Measurements from ENCODE around the gene TJP1. TPM values are rescaled to one million over a fixed set of nuclear protein-coding genes. Genes with fewer than 3 reads are reported as not detected.
A peak's percentile ranks its signal among the peaks of the same experiment; 100 is the strongest.

The TJP1 gene
- total RNA-seq, 1 experiment from 2014 or later: 140 TPM

GRCh38 chr15:29819979-29820378, 2.3 kb downstream of the TJP1 start:
- no peak overlapping the region for H3K23ac ChIP-seq (ENCODE audit: insufficient read length, low read depth, low read length)
- no peak overlapping the region for H2BK12ac ChIP-seq (ENCODE audit: insufficient read length, low read depth, low read length)
- H3K14ac ChIP-seq (ENCODE audit: insufficient read depth, low read length): no peak overlapping the region
- no peak overlapping the region for H3K56ac ChIP-seq (ENCODE audit: insufficient read length, low read depth, low read length)
- Mint-ChIP-seq H3K9me3 (no peaks in the 10 kb centered on the region), H3K4me3 (peak overlapping the region; percentile 85 to 95), H3K36me3 (ENCODE audit: insufficient read depth in 1 of 3, low read depth in 3 of 3) (peaks cover 5 to 16% (median 6%) of the 10 kb centered on the region in 3 experiments), H3K27ac (no peak overlapping the region), H3K4me1 (peaks cover 42 to 53% of the 10 kb centered on the region in 2 experiments), H3K27me3 (ENCODE audit: low read depth) (peaks cover 6% of the 10 kb centered on the region)
- H3K4ac ChIP-seq (ENCODE audit: low read depth, low read length): no peak overlapping the region
- H2BK15ac ChIP-seq (ENCODE audit: low read depth, low read length): no peak overlapping the region
- H3K27me3 ChIP-seq (ENCODE audit: insufficient read depth, low read length): no peaks in the 10 kb centered on the region
- H4K91ac ChIP-seq (ENCODE audit: insufficient read length, low read depth, low read length): no peak overlapping the region
- H4K5ac ChIP-seq (ENCODE audit: insufficient read length, low read depth, low read length): no peak overlapping the region
- TF ChIP-seq CTCF (conservative IDR thresholded peaks at IDR 0.05): no peak
- no peak overlapping the region for H4K8ac ChIP-seq (replicated peaks; ENCODE audit: insufficient read length, low read depth, low read length)
- H3K4me1 ChIP-seq (ENCODE audit: insufficient read depth, low read length): peaks cover 3% of the 10 kb centered on the region
- H4K20me1 ChIP-seq (ENCODE audit: control insufficient read depth, insufficient read depth, insufficient read length): no peaks in the 10 kb centered on the region
- H3K79me1 ChIP-seq (ENCODE audit: insufficient read depth, low read depth, low read length, poor library complexity, severe bottlenecking): no peaks in the 10 kb centered on the region
- no peak overlapping the region for H3T11ph ChIP-seq (ENCODE audit: low read length)
- no peak overlapping the region for H3K9ac ChIP-seq (ENCODE audit: extremely low read depth, insufficient read length, low read length)
- no peak for DNase-seq
- H2BK120ac ChIP-seq (ENCODE audit: low read depth, low read length, poor library complexity, severe bottlenecking): no peak overlapping the region
- H3K4me2 ChIP-seq (ENCODE audit: insufficient read depth, insufficient read length, low read length): peak overlapping the region; percentile 58
- H2BK5ac ChIP-seq (ENCODE audit: insufficient read length, low read length): no peak overlapping the region
- peaks cover 35% of the 10 kb centered on the region; the same call in 1 of the 2 replicates for H3K79me2 ChIP-seq (ENCODE audit: insufficient read depth, low read length)
- peaks cover 7% of the 10 kb centered on the region for H3K23me2 ChIP-seq (ENCODE audit: insufficient read length, low read depth, low read length, poor library complexity, severe bottlenecking)
- no peaks in the 10 kb centered on the region for H3K9me3 ChIP-seq (ENCODE audit: control insufficient read depth, low read depth, low read length)
- no CpG with 5 or more reads among the region's 4 CpGs for WGBS (ENCODE audit: extremely low coverage, insufficient read length, low lambda C conversion rate)
- H2AFZ ChIP-seq (ENCODE audit: low read length): no peak overlapping the region
- no peak overlapping the region for H2BK20ac ChIP-seq (ENCODE audit: low read depth, low read length, poor library complexity, severe bottlenecking)
- H3K27ac ChIP-seq (ENCODE audit: insufficient read length, low read depth, low read length): no peak overlapping the region
- no peak overlapping the region for H3K18ac ChIP-seq (ENCODE audit: insufficient read length, low read depth, low read length)
- no peak overlapping the region for H2AK5ac ChIP-seq (ENCODE audit: insufficient read length, low read length)
